Measurements from ENCODE around the gene P2RX3.

DNA sequence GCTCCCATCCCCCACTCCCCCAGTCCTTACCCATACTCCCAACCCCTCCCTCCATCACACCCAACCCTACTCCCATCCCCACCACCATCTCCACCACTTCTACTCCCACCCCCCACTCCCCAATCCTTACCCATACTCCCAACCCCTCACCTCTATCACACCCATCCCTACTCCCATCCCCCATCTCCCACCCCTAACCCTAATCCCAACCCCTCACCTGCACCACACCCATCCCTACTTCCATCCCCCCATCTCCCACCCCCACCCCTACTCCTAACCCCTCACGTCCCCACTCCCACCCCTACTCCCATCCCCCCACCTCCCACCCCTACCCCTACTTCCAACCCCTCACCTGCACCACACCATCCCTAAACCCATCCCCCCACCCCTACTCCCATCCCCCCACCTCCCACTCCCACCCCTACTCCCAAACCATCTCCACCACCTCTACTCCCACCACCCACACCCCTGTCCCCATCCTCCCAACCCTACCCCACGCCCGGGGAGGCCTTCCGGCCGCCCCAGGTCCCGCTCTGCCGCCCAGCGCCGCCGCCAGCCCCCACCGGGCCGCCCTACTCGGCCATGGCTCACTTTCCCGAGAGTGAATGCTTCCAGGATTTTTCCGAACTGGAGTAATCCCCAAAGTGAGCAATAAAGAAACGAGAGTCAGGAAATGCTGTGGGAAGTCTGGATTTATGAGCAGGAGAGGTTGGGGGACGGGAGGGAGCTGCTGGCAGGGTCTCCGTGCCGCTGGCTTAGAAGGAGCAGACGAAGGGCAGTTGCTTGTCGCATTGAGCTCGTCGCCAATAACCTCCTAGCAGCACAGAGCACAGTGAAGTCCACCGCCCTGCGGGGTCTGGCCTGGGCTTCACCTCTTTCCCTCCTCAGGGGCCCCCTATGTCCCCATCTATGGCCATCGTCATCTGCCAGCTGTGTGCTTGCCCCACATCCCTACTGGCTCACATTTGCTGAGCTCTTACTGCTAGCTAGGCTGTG lies 38.2 kb downstream of the P2RX3 start:
- TF ChIP-seq, protein P1, sequence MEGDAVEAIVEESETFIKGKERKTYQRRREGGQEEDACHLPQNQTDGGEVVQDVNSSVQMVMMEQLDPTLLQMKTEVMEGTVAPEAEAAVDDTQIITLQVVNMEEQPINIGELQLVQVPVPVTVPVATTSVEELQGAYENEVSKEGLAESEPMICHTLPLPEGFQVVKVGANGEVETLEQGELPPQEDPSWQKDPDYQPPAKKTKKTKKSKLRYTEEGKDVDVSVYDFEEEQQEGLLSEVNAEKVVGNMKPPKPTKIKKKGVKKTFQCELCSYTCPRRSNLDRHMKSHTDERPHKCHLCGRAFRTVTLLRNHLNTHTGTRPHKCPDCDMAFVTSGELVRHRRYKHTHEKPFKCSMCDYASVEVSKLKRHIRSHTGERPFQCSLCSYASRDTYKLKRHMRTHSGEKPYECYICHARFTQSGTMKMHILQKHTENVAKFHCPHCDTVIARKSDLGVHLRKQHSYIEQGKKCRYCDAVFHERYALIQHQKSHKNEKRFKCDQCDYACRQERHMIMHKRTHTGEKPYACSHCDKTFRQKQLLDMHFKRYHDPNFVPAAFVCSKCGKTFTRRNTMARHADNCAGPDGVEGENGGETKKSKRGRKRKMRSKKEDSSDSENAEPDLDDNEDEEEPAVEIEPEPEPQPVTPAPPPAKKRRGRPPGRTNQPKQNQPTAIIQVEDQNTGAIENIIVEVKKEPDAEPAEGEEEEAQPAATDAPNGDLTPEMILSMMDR (IDR thresholded peaks at IDR 0.05), result no peak
- no peak for TF ChIP-seq POLR2A (IDR thresholded peaks at IDR 0.05)
- TF ChIP-seq EP300 (IDR thresholded peaks at IDR 0.05), result no peak

All from ovary (tissue), 3 donors.